ENCODE measurements around the gene ADAMTS3. TPM values are rescaled to one million over a fixed set of nuclear protein-coding genes. Genes with fewer than 3 reads are reported as not detected.

The ADAMTS3 gene
- total RNA-seq, result not detected
- not detected for polyA plus RNA-seq
- total RNA-seq, result 0 reads per million in 6 experiments

DNA sequence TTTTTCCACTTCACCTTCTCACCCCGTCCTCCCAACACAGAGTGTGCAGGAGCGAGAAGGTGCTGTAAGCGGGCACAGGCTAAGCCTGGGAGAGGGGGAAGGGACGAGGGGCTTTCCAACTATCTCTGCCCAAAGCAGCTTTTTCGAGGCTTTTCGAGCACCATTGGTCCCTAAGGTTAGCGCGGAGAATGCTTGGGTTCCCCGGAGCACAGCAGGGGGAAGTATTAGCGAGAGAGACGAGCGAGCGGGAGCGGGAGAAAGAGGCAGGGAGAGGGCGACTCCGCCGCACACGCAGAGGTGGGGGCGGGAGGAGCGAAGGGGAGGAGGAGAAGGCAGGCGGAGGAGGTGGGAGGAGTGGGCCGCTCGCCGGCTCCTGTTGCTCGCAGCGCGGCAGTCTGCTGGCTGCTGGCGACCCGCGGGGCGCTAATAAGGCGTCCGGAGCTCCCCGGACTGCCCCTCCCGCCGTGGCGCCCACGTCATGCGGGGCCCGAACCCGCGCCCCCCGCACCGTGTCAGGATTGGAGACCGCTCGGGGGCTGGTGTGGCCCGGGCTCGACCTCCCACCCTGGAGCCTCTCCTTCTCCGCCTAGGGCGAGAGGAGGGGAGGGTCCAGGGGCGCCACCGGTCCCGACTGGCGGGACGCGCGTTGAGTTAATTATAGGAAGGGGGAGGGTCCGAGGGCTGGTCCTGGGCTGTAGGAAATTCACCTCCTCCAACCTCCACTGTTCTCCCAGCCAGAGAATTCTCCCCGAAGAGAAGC, at the start of gene ADAMTS3:
TSS of gene ADAMTS3 (minus strand) at position 263 of the 760 bp plus-strand sequence. CDS start 459 bp downstream, outside the sequence.
- DNase-seq (peak in 1 of 10 donors; percentile 5), ATAC-seq (peak in 1 of 2 donors; percentile 33)
- peaks cover 0 to 4% (median 0%) of the 10 kb centered on the region in 9 donors for H3K9me3 Mint-ChIP-seq
- H3K36me3 Mint-ChIP-seq, result no peaks in the 10 kb centered on the region
- H3K27me3 Mint-ChIP-seq, result peaks cover 30 to 75% (median 53%) of the 10 kb centered on the region in 5 donors
- peak within 1 kb of the TSS; percentile 59 to 83 (median 77) for H3K4me3 Mint-ChIP-seq
- peaks cover 12 to 33% (median 26%) of the 10 kb centered on the region in 4 donors for H3K4me1 Mint-ChIP-seq
- no peak within 1 kb of the TSS for H3K27ac Mint-ChIP-seq
- POLR2A ChIA-PET, result no interaction called here

- H3K36me3 Mint-ChIP-seq, result no peaks in the 10 kb centered on the region
- ATAC-seq (no peak), DNase-seq (no peak)
- no peak overlapping the region for H3K4me3 Mint-ChIP-seq
- H3K4me1 Mint-ChIP-seq, result no peaks in the 10 kb centered on the region
- peaks cover 0 to 10% (median 0%) of the 10 kb centered on the region in 9 donors for H3K9me3 Mint-ChIP-seq
- H3K27me3 Mint-ChIP-seq, result peaks cover 0 to 8% (median 2%) of the 10 kb centered on the region in 5 donors
- POLR2A ChIA-PET, result no interaction called here
- H3K27ac Mint-ChIP-seq, result no peak overlapping the region
Observed at GRCh38 chr4:72613959-72614358, 44.9 kb upstream of the ADAMTS3 start.

GRCh38 chr4:72606751-72607150, 37.7 kb upstream of the ADAMTS3 start:
- H3K4me3 Mint-ChIP-seq, result no peak overlapping the region
- peaks cover 4 to 23% (median 11%) of the 10 kb centered on the region in 9 donors for H3K9me3 Mint-ChIP-seq
- peaks cover 0 to 7% (median 0%) of the 10 kb centered on the region in 3 donors for H3K36me3 Mint-ChIP-seq
- H3K27ac Mint-ChIP-seq, result no peak overlapping the region
- no peaks in the 10 kb centered on the region for H3K4me1 Mint-ChIP-seq
- H3K27me3 Mint-ChIP-seq, result peaks cover 0 to 8% (median 5%) of the 10 kb centered on the region in 5 donors
- POLR2A ChIA-PET, result no interaction called here
- DNase-seq, result no peak
- ATAC-seq, result no peak

DNA sequence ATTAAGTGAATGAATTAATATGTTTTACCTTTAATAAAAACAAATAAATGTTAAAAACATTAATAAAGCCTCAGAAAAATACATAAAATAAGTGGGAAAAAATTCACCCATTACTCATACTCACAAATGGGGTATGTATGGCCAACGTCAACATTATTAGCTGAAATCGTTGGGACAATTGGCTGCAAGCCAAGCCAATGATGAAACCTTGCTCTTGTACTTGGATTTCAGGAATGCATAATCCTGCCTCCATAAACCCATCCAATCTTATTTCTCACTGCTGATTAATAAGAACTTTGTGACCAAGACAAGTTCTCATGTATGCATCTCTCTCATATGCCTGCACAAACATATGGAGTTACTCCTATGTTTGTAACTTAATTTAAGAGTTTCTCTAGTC, 35.3 kb upstream of the ADAMTS3 start:
- POLR2A ChIA-PET, result no interaction called here
- no peaks in the 10 kb centered on the region for H3K4me1 Mint-ChIP-seq
- peaks cover 5 to 23% (median 11%) of the 10 kb centered on the region in 9 donors for H3K9me3 Mint-ChIP-seq
- peaks cover 0 to 7% (median 0%) of the 10 kb centered on the region in 3 donors for H3K36me3 Mint-ChIP-seq
- DNase-seq (no peak), ATAC-seq (no peak)
- no peak overlapping the region for H3K27ac Mint-ChIP-seq
- peaks cover 0 to 5% (median 0%) of the 10 kb centered on the region in 5 donors for H3K27me3 Mint-ChIP-seq
- no peak overlapping the region for H3K4me3 Mint-ChIP-seq

- H3K27me3 Mint-ChIP-seq, result peaks cover 0 to 5% (median 0%) of the 10 kb centered on the region in 5 donors
- H3K4me1 Mint-ChIP-seq, result no peaks in the 10 kb centered on the region
- DNase-seq (no peak), ATAC-seq (no peak)
- POLR2A ChIA-PET, result no interaction called here
- no peak overlapping the region for H3K27ac Mint-ChIP-seq
- H3K9me3 Mint-ChIP-seq, result peaks cover 3 to 23% (median 9%) of the 10 kb centered on the region in 9 donors
- peaks cover 0 to 7% (median 0%) of the 10 kb centered on the region in 3 donors for H3K36me3 Mint-ChIP-seq
- H3K4me3 Mint-ChIP-seq, result no peak overlapping the region
Observed at GRCh38 chr4:72602396-72603376, 33.7 kb upstream of the ADAMTS3 start.

DNA sequence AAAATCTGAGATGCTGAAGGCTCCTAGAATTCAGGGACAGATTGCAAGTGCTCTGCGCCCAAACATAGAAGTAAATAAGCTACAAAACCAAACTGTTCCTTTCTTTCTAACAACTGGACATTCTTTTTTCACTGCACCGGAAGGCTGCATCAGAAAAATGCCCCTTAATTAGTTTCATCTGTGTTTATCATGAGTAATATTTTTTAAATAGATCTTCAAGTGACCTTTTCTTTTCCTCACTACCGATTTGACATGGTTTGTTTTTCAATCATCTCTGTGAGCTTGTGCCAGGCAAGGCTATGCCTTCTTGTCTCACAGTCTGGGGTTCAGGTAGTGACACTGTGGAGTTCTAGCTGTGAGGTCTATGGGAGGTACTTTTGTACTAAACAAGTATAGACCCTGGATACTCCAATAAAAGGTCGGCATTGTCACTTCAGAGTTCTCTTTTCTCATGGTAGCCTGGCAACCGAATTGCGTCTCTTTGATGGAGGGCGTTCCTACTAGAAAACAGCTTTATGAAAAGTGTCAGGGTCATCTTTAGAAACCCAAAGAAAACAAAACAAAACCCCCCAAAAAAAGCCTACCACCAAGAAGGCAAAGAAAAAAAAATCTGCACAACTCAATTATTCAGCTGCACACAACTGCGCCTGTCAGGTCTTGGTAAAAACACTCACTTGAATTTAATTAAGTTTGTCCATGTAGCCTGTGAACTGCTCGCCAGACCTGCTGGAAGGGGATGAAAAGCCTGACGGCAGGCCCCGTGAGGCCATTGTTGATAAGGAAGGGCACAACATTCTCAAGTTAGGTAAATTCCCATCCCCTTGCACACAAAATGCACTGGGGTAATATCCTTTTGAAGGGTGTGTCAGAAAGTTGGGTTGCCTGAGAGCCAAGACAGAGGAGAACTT, 22.8 kb upstream of the ADAMTS3 start:
- Mint-ChIP-seq H3K4me3 (no peak overlapping the region), H3K36me3 (no peaks in the 10 kb centered on the region), H3K4me1 (no peaks in the 10 kb centered on the region), H3K27ac (no peak overlapping the region), H3K9me3 (peaks cover 0 to 10% (median 0%) of the 10 kb centered on the region in 9 donors), H3K27me3 (peaks cover 0 to 1% (median 0%) of the 10 kb centered on the region in 5 donors)
- ATAC-seq (no peak), DNase-seq (no peak)
- POLR2A ChIA-PET, result no interaction called here

GRCh38 chr4:72587334-72587733, 18.3 kb upstream of the ADAMTS3 start:
- ATAC-seq (no peak), DNase-seq (no peak)
- Mint-ChIP-seq H3K27me3 (peaks cover 0 to 1% (median 0%) of the 10 kb centered on the region in 5 donors), H3K27ac (no peak overlapping the region), H3K36me3 (no peaks in the 10 kb centered on the region), H3K4me3 (no peak overlapping the region), H3K9me3 (peaks cover 0 to 2% (median 0%) of the 10 kb centered on the region in 9 donors), H3K4me1 (no peaks in the 10 kb centered on the region)
- POLR2A ChIA-PET, result no interaction called here

DNA sequence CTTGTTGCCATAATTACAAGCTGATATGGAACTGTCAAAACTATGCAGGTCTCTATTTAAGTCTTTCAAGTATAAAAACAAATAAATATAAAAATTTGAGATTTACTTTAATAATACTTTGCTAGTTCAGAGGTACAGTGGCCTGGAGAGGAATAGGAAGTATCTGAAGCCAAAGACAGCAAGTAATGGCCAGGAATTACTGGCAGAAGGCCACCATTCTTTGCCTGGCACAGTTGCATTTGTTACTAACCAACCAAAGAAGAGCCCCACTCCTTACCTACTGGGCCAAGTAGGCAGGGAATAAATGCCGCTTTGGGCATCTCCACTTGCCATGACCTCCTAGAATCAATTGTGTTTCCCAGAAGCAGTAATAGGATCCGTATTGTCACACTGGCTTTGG, 13.8 kb upstream of the ADAMTS3 start:
- ATAC-seq (no peak), DNase-seq (no peak)
- Mint-ChIP-seq H3K36me3 (no peaks in the 10 kb centered on the region), H3K4me3 (no peak overlapping the region), H3K27ac (no peak overlapping the region), H3K4me1 (no peaks in the 10 kb centered on the region), H3K27me3 (peaks cover 0 to 1% (median 0%) of the 10 kb centered on the region in 5 donors), H3K9me3 (no peaks in the 10 kb centered on the region)
- POLR2A ChIA-PET, result no interaction called here

GRCh38 chr4:72577211-72577610, 8.2 kb upstream of the ADAMTS3 start:
- no peaks in the 10 kb centered on the region for H3K4me1 Mint-ChIP-seq
- POLR2A ChIA-PET, result no interaction called here
- peaks cover 0 to 4% (median 0%) of the 10 kb centered on the region in 9 donors for H3K9me3 Mint-ChIP-seq
- H3K27me3 Mint-ChIP-seq, result peaks cover 0 to 5% (median 3%) of the 10 kb centered on the region in 5 donors
- no peak overlapping the region for H3K27ac Mint-ChIP-seq
- DNase-seq (no peak), ATAC-seq (no peak)
- H3K4me3 Mint-ChIP-seq, result no peak overlapping the region
- no peaks in the 10 kb centered on the region for H3K36me3 Mint-ChIP-seq

GRCh38 chr4:72571337-72571736, 2.3 kb upstream of the ADAMTS3 start:
- H3K36me3 Mint-ChIP-seq, result no peaks in the 10 kb centered on the region
- peaks cover 27 to 57% (median 44%) of the 10 kb centered on the region in 5 donors for H3K27me3 Mint-ChIP-seq
- POLR2A ChIA-PET, result no interaction called here
- H3K9me3 Mint-ChIP-seq, result peaks cover 0 to 4% (median 1%) of the 10 kb centered on the region in 9 donors
- no peak overlapping the region for H3K27ac Mint-ChIP-seq
- H3K4me1 Mint-ChIP-seq, result peaks cover 12 to 33% (median 26%) of the 10 kb centered on the region in 4 donors
- no peak for ATAC-seq
- H3K4me3 Mint-ChIP-seq, result no peak overlapping the region
- no peak for DNase-seq

DNA sequence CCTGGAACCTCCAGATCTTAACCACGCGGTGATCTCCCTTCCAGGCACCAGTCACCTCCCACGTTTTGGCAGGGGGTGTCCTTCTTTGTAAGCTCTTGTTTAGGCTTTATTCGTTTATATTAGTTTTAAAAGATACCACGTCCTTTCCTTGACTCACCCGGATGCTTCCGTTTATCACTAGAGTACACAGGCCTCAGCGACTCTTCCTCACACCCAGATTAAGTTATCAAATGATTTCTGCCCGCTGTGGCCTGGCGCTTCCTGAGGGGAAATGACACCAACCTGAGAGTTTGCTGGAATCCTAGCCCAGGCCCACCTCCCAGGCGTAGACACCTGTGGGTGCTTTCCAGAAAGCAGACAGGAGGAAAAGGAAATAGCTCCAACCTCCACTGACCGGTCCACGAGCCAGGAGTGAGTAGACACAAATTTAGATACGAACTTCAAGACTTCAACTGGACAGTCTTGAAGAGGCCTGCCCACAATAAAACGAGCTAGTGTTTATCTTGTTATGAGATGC, 756 bp upstream of the ADAMTS3 start:
- no peak overlapping the region for H3K27ac Mint-ChIP-seq
- ATAC-seq, result no peak
- H3K9me3 Mint-ChIP-seq, result peaks cover 0 to 4% (median 0%) of the 10 kb centered on the region in 9 donors

More for the DNA sequence above, 756 bp upstream of the ADAMTS3 start:
- Mint-ChIP-seq H3K4me1 (peaks cover 12 to 33% (median 26%) of the 10 kb centered on the region in 4 donors), H3K27me3 (peaks cover 27 to 69% (median 53%) of the 10 kb centered on the region in 5 donors), H3K36me3 (no peaks in the 10 kb centered on the region), H3K4me3 (peak overlapping the region in 9 of 10 donors; percentile 9 to 83 (median 54))
- POLR2A ChIA-PET, result no interaction called here
- no peak for DNase-seq
